Left ventricle myocardium inferior (tissue), 1 donor: Measurements from ENCODE around the gene BEX5. TPM values are rescaled to one million over a fixed set of nuclear protein-coding genes. Genes with fewer than 3 reads are reported as not detected.

ENCODE experiments used
- DNase-seq: peaks from one replicate; pipeline ENCODE4 v3.0.0-alpha.2; 2020
- H3K27ac ChIP-seq: fragments of 200-600 bp; replicated peaks from 2 replicates; pipeline ENCODE4 v1.8.0; 2021
- H3K27me3 ChIP-seq: fragments of 200-600 bp; 2 replicates; pipeline ENCODE4 v1.8.0; 2021; ENCODE audit warnings: low read depth
- H3K36me3 ChIP-seq: fragments of 200-600 bp; 2 replicates; pipeline ENCODE4 v1.8.0; 2021
- H3K4me1 ChIP-seq: fragments of 200-600 bp; 2 replicates; pipeline ENCODE4 v1.8.0; 2021
- H3K4me3 ChIP-seq: fragments of 200-600 bp; 2 replicates; pipeline ENCODE4 v1.8.0; 2021; ENCODE audit warnings: mild to moderate bottlenecking, moderate library complexity
- H3K9me3 ChIP-seq: fragments of 200-600 bp; replicated peaks from 2 replicates; pipeline ENCODE4 v1.8.0; 2021
- intact Hi-C: fragments of 100-400 bp; cut with micrococcal nuclease; formaldehyde crosslinking; loops from one replicate; pipeline ENCODE4 v1.11.0; 2022
- total RNA-seq: library from RNA; stranded (reverse); fragmentation: NEBNext Ultra II Directional; extraction: Animal tissue kit (Norgen Biotek cat#: 25700); gene quantifications from one replicate; pipeline ENCODE4 v1.2.1, GENCODE V29; 2021
- TF ChIP-seq, protein P1 (sequence below): fragments of 200-600 bp; IDR thresholded peaks from 2 replicates; pipeline ENCODE4 v1.8.0; 2021; ENCODE audit warnings: antibody characterized with exemption, mild to moderate bottlenecking, borderline replicate concordance
- donor health status: DM: no; HTN: yes; CAD: no; lungs with severe emphysema.

BEX5 gene
- total RNA-seq, 1 donor from 2014 or later: 0.99 TPM

- Histone ChIP-seq H3K4me3 (no peak overlapping the region), H3K9me3 (no peaks in the 10 kb centered on the region), H3K27ac (no peak overlapping the region), H3K36me3 (no peaks in the 10 kb centered on the region), H3K4me1 (no peaks in the 10 kb centered on the region), H3K27me3 (no peaks in the 10 kb centered on the region)
- intact Hi-C loops: no loop called here
- TF ChIP-seq, protein P1, sequence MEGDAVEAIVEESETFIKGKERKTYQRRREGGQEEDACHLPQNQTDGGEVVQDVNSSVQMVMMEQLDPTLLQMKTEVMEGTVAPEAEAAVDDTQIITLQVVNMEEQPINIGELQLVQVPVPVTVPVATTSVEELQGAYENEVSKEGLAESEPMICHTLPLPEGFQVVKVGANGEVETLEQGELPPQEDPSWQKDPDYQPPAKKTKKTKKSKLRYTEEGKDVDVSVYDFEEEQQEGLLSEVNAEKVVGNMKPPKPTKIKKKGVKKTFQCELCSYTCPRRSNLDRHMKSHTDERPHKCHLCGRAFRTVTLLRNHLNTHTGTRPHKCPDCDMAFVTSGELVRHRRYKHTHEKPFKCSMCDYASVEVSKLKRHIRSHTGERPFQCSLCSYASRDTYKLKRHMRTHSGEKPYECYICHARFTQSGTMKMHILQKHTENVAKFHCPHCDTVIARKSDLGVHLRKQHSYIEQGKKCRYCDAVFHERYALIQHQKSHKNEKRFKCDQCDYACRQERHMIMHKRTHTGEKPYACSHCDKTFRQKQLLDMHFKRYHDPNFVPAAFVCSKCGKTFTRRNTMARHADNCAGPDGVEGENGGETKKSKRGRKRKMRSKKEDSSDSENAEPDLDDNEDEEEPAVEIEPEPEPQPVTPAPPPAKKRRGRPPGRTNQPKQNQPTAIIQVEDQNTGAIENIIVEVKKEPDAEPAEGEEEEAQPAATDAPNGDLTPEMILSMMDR: no peak
- DNase-seq: no peak
These were observed 42.4 kb downstream of the BEX5 start for GRCh38 chrX:102113367-102113766.

Other genes with a start within 250 kb of the BEX5 start
- gene ZMAT1, start 223.9 kb downstream of the BEX5 start, total RNA-seq: 5.6 TPM
- gene TCEAL2, start 30.3 kb downstream of the BEX5 start, total RNA-seq: 0.47 TPM
- not detected for gene TCEAL6, start 13.5 kb downstream of the BEX5 start, total RNA-seq
- gene TCP11X1, start 59.3 kb upstream of the BEX5 start, total RNA-seq: not detected
- gene NXF2, start 91.2 kb upstream of the BEX5 start, total RNA-seq: not detected